HG03521 (cell line): ENCODE results near the gene ADAMTS20.
"Not testable (repeated sequence)": the region's sequence is repeated elsewhere in the genome, so short reads cannot be mapped to it uniquely, and the experiment has no call there.

ENCODE experiments used
- ATAC-seq: cut with Tn5 transposase; IDR thresholded peaks from one replicate; pipeline ENCODE4 v1.9.1; 2021; ENCODE audit warnings: mild to moderate bottlenecking, moderate library complexity; ENCODE audit not compliant: unreplicated experiment

ADAMTS20 gene

GRCh38 chr12:43362910-43363694, 188.9 kb downstream of the ADAMTS20 start:
- no peak for ATAC-seq

GRCh38 chr12:43361031-43361710, 190.8 kb downstream of the ADAMTS20 start:
- ATAC-seq = no peak

- ATAC-seq = not testable (repeated sequence)
Observed at GRCh38 chr12:43360001-43360400, 192.0 kb downstream of the ADAMTS20 start.

- ATAC-seq = no peak
Observed at GRCh38 chr12:43357141-43357540, 194.9 kb downstream of the ADAMTS20 start.

GRCh38 chr12:43352001-43352400, 200.0 kb downstream of the ADAMTS20 start:
- no peak for ATAC-seq

- ATAC-seq = no peak
Observed at GRCh38 chr12:43349863-43350262, 202.1 kb downstream of the ADAMTS20 start.

GRCh38 chr12:43348221-43348620, 203.8 kb downstream of the ADAMTS20 start:
- ATAC-seq = no peak

GRCh38 chr12:43347026-43347425, 205.0 kb downstream of the ADAMTS20 start:
- no peak for ATAC-seq

- ATAC-seq = no peak
Observed at GRCh38 chr12:43345023-43345422, 207.0 kb downstream of the ADAMTS20 start.

- not testable (repeated sequence) for ATAC-seq
Observed at GRCh38 chr12:43341785-43342313, 210.2 kb downstream of the ADAMTS20 start.

- peak; percentile 29 for ATAC-seq
Observed at GRCh38 chr12:43338848-43339526, 213.0 kb downstream of the ADAMTS20 start.

- ATAC-seq = peak; percentile 51
Observed at GRCh38 chr12:43337571-43338444, 214.2 kb downstream of the ADAMTS20 start.

GRCh38 chr12:43336962-43337555, 214.9 kb downstream of the ADAMTS20 start:
- ATAC-seq = no peak

GRCh38 chr12:43333644-43334043, 218.4 kb downstream of the ADAMTS20 start:
- ATAC-seq = no peak

GRCh38 chr12:43332977-43333640, 218.9 kb downstream of the ADAMTS20 start:
- no peak for ATAC-seq

GRCh38 chr12:43331935-43332334, 220.1 kb downstream of the ADAMTS20 start:
- no peak for ATAC-seq

- ATAC-seq = no peak
Observed at GRCh38 chr12:43329375-43329774, 222.6 kb downstream of the ADAMTS20 start.

GRCh38 chr12:43325786-43326185, 226.2 kb downstream of the ADAMTS20 start:
- peak; percentile 62 for ATAC-seq

- ATAC-seq = no peak
Observed at GRCh38 chr12:43320281-43320680, 231.7 kb downstream of the ADAMTS20 start.

GRCh38 chr12:43318021-43318420, 234.0 kb downstream of the ADAMTS20 start:
- no peak for ATAC-seq
